COLO668 (cell line): ENCODE results near the gene KLRF1.

Experiments used
- DNase-seq: peaks from one replicate; lab custom pipeline; 2025; ENCODE audit not compliant: unreplicated experiment; lab: John Stamatoyannopoulos, UW

KLRF1 gene

GRCh38 chr12:9808504-9808903 is 18.8 kb upstream of the KLRF1 start:
- no peak for DNase-seq

GRCh38 chr12:9809338-9809737 is 17.9 kb upstream of the KLRF1 start:
- DNase-seq, result no peak

- DNase-seq, result no peak
These were observed 17.4 kb upstream of the KLRF1 start for GRCh38 chr12:9809866-9810265.

GRCh38 chr12:9810671-9811070 is 16.6 kb upstream of the KLRF1 start:
- DNase-seq, result no peak

- no peak for DNase-seq
These were observed 15.7 kb upstream of the KLRF1 start for GRCh38 chr12:9811621-9812020.

GRCh38 chr12:9813821-9814798 is 13.2 kb upstream of the KLRF1 start:
- DNase-seq, result peak; percentile 14

GRCh38 chr12:9820281-9820930 is 6.9 kb upstream of the KLRF1 start:
- DNase-seq, result no peak

- DNase-seq, result no peak
These were observed 2.2 kb downstream of the KLRF1 start for GRCh38 chr12:9829483-9829882.

GRCh38 chr12:9829982-9830381 is 2.7 kb downstream of the KLRF1 start:
- no peak for DNase-seq

GRCh38 chr12:9831720-9832119 is 4.4 kb downstream of the KLRF1 start:
- no peak for DNase-seq

- DNase-seq, result no peak
These were observed 16.1 kb downstream of the KLRF1 start for GRCh38 chr12:9843407-9843806.

- DNase-seq, result no peak
These were observed 21.6 kb downstream of the KLRF1 start for GRCh38 chr12:9848899-9849298.

- DNase-seq, result no peak
These were observed 23.8 kb downstream of the KLRF1 start for GRCh38 chr12:9851050-9851449.

- DNase-seq, result no peak
These were observed 24.6 kb downstream of the KLRF1 start for GRCh38 chr12:9851927-9852326.

- DNase-seq, result no peak
These were observed 28.9 kb downstream of the KLRF1 start for GRCh38 chr12:9856151-9856550.

- no peak for DNase-seq
These were observed 29.6 kb downstream of the KLRF1 start for GRCh38 chr12:9856894-9857293.

- DNase-seq, result no peak
These were observed 30.9 kb downstream of the KLRF1 start for GRCh38 chr12:9858135-9858534.

- no peak for DNase-seq
These were observed 37.8 kb downstream of the KLRF1 start for GRCh38 chr12:9864913-9865675.

GRCh38 chr12:9866860-9867269 is 39.6 kb downstream of the KLRF1 start:
- DNase-seq, result no peak

- no peak for DNase-seq
These were observed 40.2 kb downstream of the KLRF1 start for GRCh38 chr12:9867531-9867930.

- DNase-seq, result no peak
These were observed 41.1 kb downstream of the KLRF1 start for GRCh38 chr12:9868311-9868801.
